K562 (cell line): ENCODE data around the gene DCP1B.

Source experiments
- AFF4 ChIP-seq: sonication (generic); formaldehyde crosslinking; IDR thresholded peaks from 2 replicates; pipeline ENCODE4 v1.8.0; 2023; ENCODE audit warnings: mild to moderate bottlenecking, missing genetic modification reagents
- CBX1 ChIP-seq: sonication (generic); IDR thresholded peaks from 2 replicates; pipeline ENCODE4 v1.6.1; 2016; ENCODE audit warnings: antibody characterized with exemption, low read depth, mild to moderate bottlenecking
- CTCF ChIP-seq, 3 experiments: IDR thresholded peaks in 2 of 3; conservative IDR thresholded peaks in 1 of 3; 2 replicates each; pipeline ENCODE4 v1.5.1; 2011 to 2012; ENCODE audit warnings: low read length in 3 of 3, mild to moderate bottlenecking in 3 of 3, control low read depth in 2 of 3, improper control_type of control experiment in 1 of 3, inconsistent platforms in 1 of 3, low read depth in 1 of 3, mixed read lengths in 1 of 3, moderate library complexity in 1 of 3; ENCODE audit not compliant: insufficient read depth in 2 of 3
- ZBTB2 ChIP-seq: fragments of 450-650 bp; IDR thresholded peaks from 2 replicates; pipeline ENCODE4 v1.6.1; 2016; ENCODE audit warnings: antibody characterized with exemption
- ZNF23 ChIP-seq: fragments of 250-450 bp; sonication (Bioruptor Pico); IDR thresholded peaks from 2 replicates; pipeline ENCODE4 v1.4.0; 2020; ENCODE audit warnings: mild to moderate bottlenecking

- no peak for TF ChIP-seq CTCF (IDR thresholded peaks at IDR 0.05 in 2 of 3, conservative IDR thresholded peaks at IDR 0.05 in 1 of 3; ENCODE audit: insufficient read depth in 2 of 3, low read depth in 1 of 3, low read length in 3 of 3)
- no peak for TF ChIP-seq ZBTB2
- no peak for TF ChIP-seq ZNF23 (CRISPR knock-in tag)
- TF ChIP-seq CBX1 = no peak
- no peak for TF ChIP-seq AFF4 (CRISPR knock-in tag)
Observed at GRCh38 chr12:1896964-1897363, 107.3 kb downstream of the DCP1B start.
